ENCODE results near the gene OGFR.
"Not testable (repeated sequence)": the region's sequence is repeated elsewhere in the genome, so short reads cannot be mapped to it uniquely, and the experiment has no call there.

OGFR gene

GRCh38 chr20:62844182-62844581 lies 39.5 kb downstream of the OGFR start:
- Histone ChIP-seq H3K9me3 (ENCODE audit: insufficient read depth, low read depth, low read length) (no peaks in the 10 kb centered on the region), H3K9ac (ENCODE audit: low read depth, low read length) (no peak overlapping the region), H3K4me3 (ENCODE audit: low read length) (no peak overlapping the region), H3K36me3 (ENCODE audit: insufficient read depth, low read depth, low read length) (peaks cover 19% of the 10 kb centered on the region), H3K4me1 (ENCODE audit: insufficient read depth, low read length) (no peaks in the 10 kb centered on the region), H3K27me3 (ENCODE audit: insufficient read depth, low read length) (no peaks in the 10 kb centered on the region), H3K27ac (ENCODE audit: low read length) (no peak overlapping the region)

DNA sequence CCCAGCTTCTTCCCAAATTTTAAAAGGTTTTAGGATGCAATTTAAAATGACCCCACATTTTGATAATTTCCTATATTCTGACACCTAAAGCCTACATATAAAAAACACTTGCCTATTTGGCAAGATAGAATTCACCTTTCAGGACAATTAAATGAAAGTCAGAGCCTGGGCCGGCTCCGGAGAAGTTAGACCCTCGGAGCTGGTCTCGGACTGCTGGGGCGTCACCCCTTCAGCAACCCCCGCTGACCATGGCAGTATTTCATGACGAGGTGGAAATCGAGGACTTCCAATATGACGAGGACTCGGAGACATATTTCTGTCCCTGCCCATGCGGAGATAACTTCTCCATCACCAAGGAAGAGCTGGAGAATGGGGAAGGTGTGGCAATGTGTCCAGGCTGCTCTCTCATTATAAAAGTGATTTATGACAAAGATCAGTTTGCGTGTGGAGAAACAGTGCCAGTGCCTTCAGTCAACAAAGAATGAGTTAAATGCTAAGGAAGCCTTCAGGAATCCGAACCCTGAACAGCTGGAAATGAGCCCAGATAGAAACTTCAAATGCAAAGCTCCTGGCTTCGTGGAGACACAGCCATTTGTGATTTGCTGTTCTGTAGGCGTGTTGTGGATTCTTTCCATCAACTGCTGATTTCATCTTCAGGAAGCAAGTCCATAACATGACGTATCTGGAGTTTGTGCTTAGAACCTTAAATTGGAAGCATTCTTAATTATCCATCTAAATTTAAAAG lies 41.0 kb downstream of the OGFR start:
- H3K4me3 ChIP-seq (ENCODE audit: low read length): no peak overlapping the region
- no peaks in the 10 kb centered on the region for H3K27me3 ChIP-seq (ENCODE audit: insufficient read depth, low read length)
- H3K4me1 ChIP-seq (ENCODE audit: insufficient read depth, low read length): no peaks in the 10 kb centered on the region
- H3K27ac ChIP-seq (ENCODE audit: low read length): no peak overlapping the region
- no peak overlapping the region for H3K9ac ChIP-seq (ENCODE audit: low read depth, low read length)
- H3K9me3 ChIP-seq (ENCODE audit: insufficient read depth, low read depth, low read length): no peaks in the 10 kb centered on the region
- peaks cover 19% of the 10 kb centered on the region for H3K36me3 ChIP-seq (ENCODE audit: insufficient read depth, low read depth, low read length)

DNA sequence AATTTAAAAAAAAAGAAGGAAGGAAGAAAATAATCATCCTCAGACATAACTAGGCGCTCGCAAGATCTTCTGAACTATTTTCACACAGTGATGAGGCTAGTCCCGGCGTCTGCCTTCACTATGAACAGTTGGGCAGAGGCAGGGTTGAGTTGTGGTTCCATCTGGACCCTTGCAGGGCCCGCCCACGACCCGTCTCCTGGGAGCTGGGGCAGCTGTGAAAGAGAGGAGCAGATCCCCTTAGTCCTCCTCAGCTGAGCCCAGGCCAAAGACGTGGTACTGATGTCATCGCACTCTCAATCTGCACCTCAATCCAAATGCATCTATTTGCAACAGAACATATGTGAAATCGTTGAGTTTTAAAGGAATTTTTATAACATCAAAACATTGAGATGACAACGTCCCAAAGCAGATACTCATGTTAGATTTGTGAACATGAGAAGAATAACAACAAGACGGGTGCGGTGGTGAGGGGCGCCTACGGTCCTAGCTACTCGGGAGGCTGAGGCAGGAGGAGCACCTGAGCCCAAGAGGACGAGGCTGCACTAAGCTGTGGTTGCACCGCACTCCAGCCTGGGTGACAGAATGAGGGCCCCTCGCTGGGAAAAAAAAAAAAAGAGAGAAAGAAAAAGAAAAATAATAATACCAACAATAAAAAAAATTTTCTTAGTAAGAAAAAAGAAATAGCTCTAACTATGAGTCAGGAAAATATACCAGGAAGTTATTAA lies 41.7 kb downstream of the OGFR start:
- Histone ChIP-seq H3K36me3 (ENCODE audit: insufficient read depth, low read depth, low read length) (peaks cover 18% of the 10 kb centered on the region; the same call in 1 of the 2 replicates), H3K4me1 (ENCODE audit: insufficient read depth, low read length) (no peaks in the 10 kb centered on the region), H3K27me3 (ENCODE audit: insufficient read depth, low read length) (no peaks in the 10 kb centered on the region), H3K9ac (ENCODE audit: low read depth, low read length) (no peak overlapping the region), H3K27ac (ENCODE audit: low read length) (no peak overlapping the region), H3K9me3 (ENCODE audit: insufficient read depth, low read depth, low read length) (no peaks in the 10 kb centered on the region), H3K4me3 (ENCODE audit: low read length) (no peak overlapping the region)

GRCh38 chr20:62848917-62849316 lies 44.3 kb downstream of the OGFR start:
- H3K4me3 ChIP-seq (ENCODE audit: low read length); H3K9me3 ChIP-seq (ENCODE audit: insufficient read depth, low read depth, low read length); H3K27ac ChIP-seq (ENCODE audit: low read length); H3K4me1 ChIP-seq (ENCODE audit: insufficient read depth, low read length); H3K27me3 ChIP-seq (ENCODE audit: insufficient read depth, low read length); H3K9ac ChIP-seq (ENCODE audit: low read depth, low read length): not testable (repeated sequence)
- H3K36me3 ChIP-seq (ENCODE audit: insufficient read depth, low read depth, low read length): peaks cover 37% of the 10 kb centered on the region

GRCh38 chr20:62849431-62849830 lies 44.8 kb downstream of the OGFR start:
- no peaks in the 10 kb centered on the region for H3K9me3 ChIP-seq (ENCODE audit: insufficient read depth, low read depth, low read length)
- H3K9ac ChIP-seq (ENCODE audit: low read depth, low read length): no peak overlapping the region
- H3K27me3 ChIP-seq (ENCODE audit: insufficient read depth, low read length): no peaks in the 10 kb centered on the region
- peaks cover 43% of the 10 kb centered on the region for H3K36me3 ChIP-seq (ENCODE audit: insufficient read depth, low read depth, low read length)
- H3K27ac ChIP-seq (ENCODE audit: low read length): no peak overlapping the region
- H3K4me1 ChIP-seq (ENCODE audit: insufficient read depth, low read length): no peaks in the 10 kb centered on the region
- H3K4me3 ChIP-seq (ENCODE audit: low read length): no peak overlapping the region

DNA sequence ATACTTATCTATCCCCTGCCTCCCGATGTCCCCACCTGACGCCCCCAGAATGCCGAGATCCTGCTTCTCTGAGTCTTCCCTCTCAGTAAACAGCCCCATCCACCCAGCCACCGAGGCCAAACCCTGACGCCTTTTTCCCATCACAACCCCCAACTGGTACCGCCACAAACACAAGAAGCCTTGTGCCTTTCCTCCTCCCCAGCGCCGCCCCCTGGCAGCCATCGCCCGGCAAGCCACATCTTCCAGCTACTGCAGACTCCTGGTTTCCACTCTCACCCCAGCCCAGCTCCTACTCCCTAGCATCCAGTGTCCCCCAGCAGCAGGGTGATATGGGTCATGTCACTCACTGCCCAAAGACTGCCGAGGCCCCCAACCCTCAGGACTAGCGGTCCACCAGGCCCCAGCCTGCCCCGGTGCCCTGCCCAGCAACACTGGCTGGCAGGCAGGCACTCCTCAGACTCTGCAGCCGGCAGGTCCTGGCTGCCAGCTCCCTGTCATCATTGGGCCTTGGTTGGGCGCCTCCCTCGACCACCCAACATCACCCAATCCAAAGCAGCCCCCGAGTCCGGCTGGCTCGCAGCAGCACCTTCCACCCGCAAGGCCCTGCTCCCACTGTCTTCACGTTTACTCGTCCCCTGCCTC lies 45.8 kb downstream of the OGFR start:
- H3K9ac ChIP-seq (ENCODE audit: low read depth, low read length): no peak overlapping the region
- peaks cover 51% of the 10 kb centered on the region for H3K36me3 ChIP-seq (ENCODE audit: insufficient read depth, low read depth, low read length)
- H3K9me3 ChIP-seq (ENCODE audit: insufficient read depth, low read depth, low read length): no peaks in the 10 kb centered on the region
- H3K27ac ChIP-seq (ENCODE audit: low read length): no peak overlapping the region
- H3K4me3 ChIP-seq (ENCODE audit: low read length): no peak overlapping the region
- H3K27me3 ChIP-seq (ENCODE audit: insufficient read depth, low read length): no peaks in the 10 kb centered on the region
- H3K4me1 ChIP-seq (ENCODE audit: insufficient read depth, low read length): no peaks in the 10 kb centered on the region

GRCh38 chr20:62852196-62852595 lies 47.6 kb downstream of the OGFR start:
- Histone ChIP-seq H3K36me3 (ENCODE audit: insufficient read depth, low read depth, low read length) (peaks cover 51% of the 10 kb centered on the region), H3K9ac (ENCODE audit: low read depth, low read length) (no peak overlapping the region), H3K9me3 (ENCODE audit: insufficient read depth, low read depth, low read length) (no peaks in the 10 kb centered on the region), H3K4me3 (ENCODE audit: low read length) (no peak overlapping the region), H3K27ac (ENCODE audit: low read length) (no peak overlapping the region), H3K4me1 (ENCODE audit: insufficient read depth, low read length) (no peaks in the 10 kb centered on the region), H3K27me3 (ENCODE audit: insufficient read depth, low read length) (no peaks in the 10 kb centered on the region)

- Histone ChIP-seq H3K4me3 (ENCODE audit: low read length) (no peak overlapping the region), H3K27ac (ENCODE audit: low read length) (no peak overlapping the region), H3K4me1 (ENCODE audit: insufficient read depth, low read length) (no peaks in the 10 kb centered on the region), H3K9ac (ENCODE audit: low read depth, low read length) (no peak overlapping the region), H3K27me3 (ENCODE audit: insufficient read depth, low read length) (no peaks in the 10 kb centered on the region), H3K9me3 (ENCODE audit: insufficient read depth, low read depth, low read length) (no peaks in the 10 kb centered on the region), H3K36me3 (ENCODE audit: insufficient read depth, low read depth, low read length) (peaks cover 55% of the 10 kb centered on the region)
These were observed 48.2 kb downstream of the OGFR start for GRCh38 chr20:62852841-62853240.

- peaks cover 55% of the 10 kb centered on the region for H3K36me3 ChIP-seq (ENCODE audit: insufficient read depth, low read depth, low read length)
- H3K9me3 ChIP-seq (ENCODE audit: insufficient read depth, low read depth, low read length); H3K27ac ChIP-seq (ENCODE audit: low read length); H3K27me3 ChIP-seq (ENCODE audit: insufficient read depth, low read length); H3K9ac ChIP-seq (ENCODE audit: low read depth, low read length); H3K4me1 ChIP-seq (ENCODE audit: insufficient read depth, low read length); H3K4me3 ChIP-seq (ENCODE audit: low read length): not testable (repeated sequence)
These were observed 48.7 kb downstream of the OGFR start for GRCh38 chr20:62853304-62853703.

- Histone ChIP-seq H3K9me3 (ENCODE audit: insufficient read depth, low read depth, low read length) (no peaks in the 10 kb centered on the region), H3K27ac (ENCODE audit: low read length) (no peak overlapping the region), H3K4me3 (ENCODE audit: low read length) (no peak overlapping the region), H3K27me3 (ENCODE audit: insufficient read depth, low read length) (no peaks in the 10 kb centered on the region), H3K4me1 (ENCODE audit: insufficient read depth, low read length) (no peaks in the 10 kb centered on the region), H3K9ac (ENCODE audit: low read depth, low read length) (no peak overlapping the region), H3K36me3 (ENCODE audit: insufficient read depth, low read depth, low read length) (peaks cover 55% of the 10 kb centered on the region)
These were observed 49.5 kb downstream of the OGFR start for GRCh38 chr20:62854121-62854520.

DNA sequence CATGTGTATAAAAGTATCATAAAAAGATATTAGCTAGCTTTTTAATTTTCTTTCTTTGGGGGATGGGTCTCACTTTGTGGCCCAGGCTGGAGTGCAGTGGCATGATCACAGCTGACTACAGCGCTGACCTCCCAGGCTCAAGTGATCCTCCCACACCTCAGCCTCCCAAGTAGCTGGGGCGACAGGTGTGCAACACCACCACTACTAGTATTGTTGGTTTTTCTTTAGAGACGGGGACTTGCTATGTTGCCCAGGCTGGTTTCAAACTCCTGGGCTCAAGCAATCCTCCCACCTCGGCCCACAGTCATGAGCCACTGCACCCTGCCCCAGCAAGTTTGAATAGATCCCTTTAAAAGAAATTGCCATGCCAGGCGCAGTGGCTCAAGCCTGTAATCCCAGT lies 50.5 kb downstream of the OGFR start:
- Histone ChIP-seq H3K9me3 (ENCODE audit: insufficient read depth, low read depth, low read length) (no peaks in the 10 kb centered on the region), H3K36me3 (ENCODE audit: insufficient read depth, low read depth, low read length) (peaks cover 55% of the 10 kb centered on the region), H3K9ac (ENCODE audit: low read depth, low read length) (no peak overlapping the region), H3K27ac (ENCODE audit: low read length) (no peak overlapping the region), H3K4me1 (ENCODE audit: insufficient read depth, low read length) (peaks cover 5% of the 10 kb centered on the region; the same call in 1 of the 2 replicates), H3K4me3 (ENCODE audit: low read length) (no peak overlapping the region), H3K27me3 (ENCODE audit: insufficient read depth, low read length) (peaks cover 3% of the 10 kb centered on the region; the same call in 1 of the 2 replicates)

All from iPS-20b (cell line).